ENCODE results near the gene ADGRL3.

Gene ADGRL3

GRCh38 chr4:61192392-61192791 is 7.7 kb upstream of the ADGRL3 start:
- WGBS, 2 experiments: no CpG with 5 or more reads among the region's 2 CpGs
- no peaks in the 10 kb centered on the region for H3K4me1 ChIP-seq (ENCODE audit: control insufficient read depth, insufficient read depth, low read length)

GRCh38 chr4:61193863-61194262 is 6.3 kb upstream of the ADGRL3 start:
- Histone ChIP-seq H3K9me3 (ENCODE audit: control insufficient read depth, low read length) (no peaks in the 10 kb centered on the region), H3K36me3 (ENCODE audit: control insufficient read depth, insufficient read depth, low read length) (no peaks in the 10 kb centered on the region), H3K27ac (ENCODE audit: insufficient read depth, low read depth, low read length, poor library complexity, severe bottlenecking) (no peak overlapping the region), H3K27me3 (ENCODE audit: control insufficient read depth, insufficient read depth, low read length, poor library complexity, severe bottlenecking) (no peaks in the 10 kb centered on the region), H3K4me1 (ENCODE audit: control insufficient read depth, insufficient read depth, low read length) (no peaks in the 10 kb centered on the region), H3K4me3 (ENCODE audit: insufficient read depth, low read depth, low read length) (no peak overlapping the region)
- WGBS, 2 experiments: 88 to 89% methylated on average over 1 to 3 of the region's 4 CpGs

More at GRCh38 chr4:61192392-61192791, 7.7 kb upstream of the ADGRL3 start:
- Histone ChIP-seq H3K9me3 (ENCODE audit: control insufficient read depth, low read length) (no peaks in the 10 kb centered on the region), H3K36me3 (ENCODE audit: control insufficient read depth, insufficient read depth, low read length) (no peaks in the 10 kb centered on the region), H3K27me3 (ENCODE audit: control insufficient read depth, insufficient read depth, low read length, poor library complexity, severe bottlenecking) (no peaks in the 10 kb centered on the region), H3K27ac (ENCODE audit: insufficient read depth, low read depth, low read length, poor library complexity, severe bottlenecking) (no peak overlapping the region), H3K4me3 (ENCODE audit: insufficient read depth, low read depth, low read length) (no peak overlapping the region)

- H3K27me3 ChIP-seq (ENCODE audit: control insufficient read depth, insufficient read depth, low read length, poor library complexity, severe bottlenecking): peaks cover 5% of the 10 kb centered on the region
- no peak overlapping the region for H3K4me3 ChIP-seq (ENCODE audit: insufficient read depth, low read depth, low read length)
- H3K27ac ChIP-seq (ENCODE audit: insufficient read depth, low read depth, low read length, poor library complexity, severe bottlenecking): no peak overlapping the region
- H3K4me1 ChIP-seq (ENCODE audit: control insufficient read depth, insufficient read depth, low read length): peaks cover 2% of the 10 kb centered on the region
- H3K36me3 ChIP-seq (ENCODE audit: control insufficient read depth, insufficient read depth, low read length): no peaks in the 10 kb centered on the region
- WGBS, 2 experiments: 77 to 86% methylated on average over 1 of the region's 1 CpG
- H3K9me3 ChIP-seq (ENCODE audit: control insufficient read depth, low read length): no peaks in the 10 kb centered on the region
Measured at GRCh38 chr4:61194571-61194970, 5.6 kb upstream of the ADGRL3 start.

GRCh38 chr4:61195101-61195500 is 5.0 kb upstream of the ADGRL3 start:
- WGBS, 2 experiments: no CpG with 5 or more reads among the region's 1 CpG
- Histone ChIP-seq H3K27ac (ENCODE audit: insufficient read depth, low read depth, low read length, poor library complexity, severe bottlenecking) (no peak overlapping the region), H3K9me3 (ENCODE audit: control insufficient read depth, low read length) (no peaks in the 10 kb centered on the region), H3K4me1 (ENCODE audit: control insufficient read depth, insufficient read depth, low read length) (peaks cover 4% of the 10 kb centered on the region), H3K36me3 (ENCODE audit: control insufficient read depth, insufficient read depth, low read length) (no peaks in the 10 kb centered on the region), H3K4me3 (ENCODE audit: insufficient read depth, low read depth, low read length) (no peak overlapping the region), H3K27me3 (ENCODE audit: control insufficient read depth, insufficient read depth, low read length, poor library complexity, severe bottlenecking) (peaks cover 7% of the 10 kb centered on the region)

GRCh38 chr4:61198686-61199085 is 1.4 kb upstream of the ADGRL3 start:
- no peak overlapping the region for H3K27ac ChIP-seq (ENCODE audit: insufficient read depth, low read depth, low read length, poor library complexity, severe bottlenecking)
- peaks cover 4% of the 10 kb centered on the region for H3K4me1 ChIP-seq (ENCODE audit: control insufficient read depth, insufficient read depth, low read length)
- H3K4me3 ChIP-seq (ENCODE audit: insufficient read depth, low read depth, low read length): no peak overlapping the region
- 100% methylated on average over 1 of the region's 1 CpG; no CpG with 5 or more reads in 1 of the 2 experiments for WGBS, 2 experiments
- no peaks in the 10 kb centered on the region for H3K9me3 ChIP-seq (ENCODE audit: control insufficient read depth, low read length)
- peaks cover 32% of the 10 kb centered on the region for H3K27me3 ChIP-seq (ENCODE audit: control insufficient read depth, insufficient read depth, low read length, poor library complexity, severe bottlenecking)
- H3K36me3 ChIP-seq (ENCODE audit: control insufficient read depth, insufficient read depth, low read length): no peaks in the 10 kb centered on the region

GRCh38 chr4:61199873-61200186 is 296 bp upstream of the ADGRL3 start:
- Histone ChIP-seq H3K27me3 (ENCODE audit: control insufficient read depth, insufficient read depth, low read length, poor library complexity, severe bottlenecking) (peaks cover 44% of the 10 kb centered on the region), H3K27ac (ENCODE audit: insufficient read depth, low read depth, low read length, poor library complexity, severe bottlenecking) (peak overlapping the region; percentile 36)
- WGBS, 2 experiments: 5 to 6% methylated on average over 9 of the region's 9 CpGs

GRCh38 chr4:61200916-61201526 is 895 bp downstream of the ADGRL3 start:
- no peaks in the 10 kb centered on the region for H3K9me3 ChIP-seq (ENCODE audit: control insufficient read depth, low read length)
- peak overlapping the region; percentile 82 for H3K4me3 ChIP-seq (ENCODE audit: insufficient read depth, low read depth, low read length)
- H3K4me1 ChIP-seq (ENCODE audit: control insufficient read depth, insufficient read depth, low read length): peaks cover 8% of the 10 kb centered on the region
- 0% methylated on average over 41 of the region's 41 CpGs for WGBS, 2 experiments
- H3K36me3 ChIP-seq (ENCODE audit: control insufficient read depth, insufficient read depth, low read length): no peaks in the 10 kb centered on the region
- no peak overlapping the region for H3K27ac ChIP-seq (ENCODE audit: insufficient read depth, low read depth, low read length, poor library complexity, severe bottlenecking)
- peaks cover 44% of the 10 kb centered on the region for H3K27me3 ChIP-seq (ENCODE audit: control insufficient read depth, insufficient read depth, low read length, poor library complexity, severe bottlenecking)

More at GRCh38 chr4:61199873-61200186, 296 bp upstream of the ADGRL3 start:
- Histone ChIP-seq H3K4me3 (ENCODE audit: insufficient read depth, low read depth, low read length) (peak overlapping the region; percentile 82), H3K4me1 (ENCODE audit: control insufficient read depth, insufficient read depth, low read length) (peaks cover 4% of the 10 kb centered on the region), H3K36me3 (ENCODE audit: control insufficient read depth, insufficient read depth, low read length) (no peaks in the 10 kb centered on the region), H3K9me3 (ENCODE audit: control insufficient read depth, low read length) (no peaks in the 10 kb centered on the region)

GRCh38 chr4:61201561-61201960 is 1.4 kb downstream of the ADGRL3 start:
- H3K27ac ChIP-seq (ENCODE audit: insufficient read depth, low read depth, low read length, poor library complexity, severe bottlenecking): no peak overlapping the region
- H3K4me3 ChIP-seq (ENCODE audit: insufficient read depth, low read depth, low read length): peak overlapping the region; percentile 82
- H3K27me3 ChIP-seq (ENCODE audit: control insufficient read depth, insufficient read depth, low read length, poor library complexity, severe bottlenecking): peaks cover 44% of the 10 kb centered on the region
- H3K4me1 ChIP-seq (ENCODE audit: control insufficient read depth, insufficient read depth, low read length): peaks cover 8% of the 10 kb centered on the region
- no peaks in the 10 kb centered on the region for H3K36me3 ChIP-seq (ENCODE audit: control insufficient read depth, insufficient read depth, low read length)
- 0% methylated on average over 25 to 28 of the region's 28 CpGs for WGBS, 2 experiments
- no peaks in the 10 kb centered on the region for H3K9me3 ChIP-seq (ENCODE audit: control insufficient read depth, low read length)

- H3K27ac ChIP-seq (ENCODE audit: insufficient read depth, low read depth, low read length, poor library complexity, severe bottlenecking): no peak overlapping the region
- no peaks in the 10 kb centered on the region for H3K36me3 ChIP-seq (ENCODE audit: control insufficient read depth, insufficient read depth, low read length)
- peak overlapping the region; percentile 82 for H3K4me3 ChIP-seq (ENCODE audit: insufficient read depth, low read depth, low read length)
- H3K4me1 ChIP-seq (ENCODE audit: control insufficient read depth, insufficient read depth, low read length): peaks cover 8% of the 10 kb centered on the region
- H3K27me3 ChIP-seq (ENCODE audit: control insufficient read depth, insufficient read depth, low read length, poor library complexity, severe bottlenecking): peaks cover 44% of the 10 kb centered on the region
- H3K9me3 ChIP-seq (ENCODE audit: control insufficient read depth, low read length): no peaks in the 10 kb centered on the region
- WGBS, 2 experiments: 0 to 1% methylated on average over 51 of the region's 51 CpGs
Measured at GRCh38 chr4:61201961-61202637, 2.0 kb downstream of the ADGRL3 start.

GRCh38 chr4:61202638-61203435 is 2.7 kb downstream of the ADGRL3 start:
- no peaks in the 10 kb centered on the region for H3K36me3 ChIP-seq (ENCODE audit: control insufficient read depth, insufficient read depth, low read length)
- WGBS, 2 experiments: 0% methylated on average over 41 of the region's 41 CpGs
- no peaks in the 10 kb centered on the region for H3K9me3 ChIP-seq (ENCODE audit: control insufficient read depth, low read length)
- H3K4me1 ChIP-seq (ENCODE audit: control insufficient read depth, insufficient read depth, low read length): peaks cover 8% of the 10 kb centered on the region
- H3K4me3 ChIP-seq (ENCODE audit: insufficient read depth, low read depth, low read length): peak overlapping the region; percentile 82
- H3K27me3 ChIP-seq (ENCODE audit: control insufficient read depth, insufficient read depth, low read length, poor library complexity, severe bottlenecking): peaks cover 44% of the 10 kb centered on the region
- no peak overlapping the region for H3K27ac ChIP-seq (ENCODE audit: insufficient read depth, low read depth, low read length, poor library complexity, severe bottlenecking)
